HT1080 (cell line): ENCODE data around the gene NATD1. TPM values are rescaled to one million over a fixed set of nuclear protein-coding genes. Genes with fewer than 3 reads are reported as not detected.

ENCODE experiments used
- DNase-seq: peaks from one replicate; pipeline ENCODE4 v3.0.0-alpha.2; 2015; ENCODE audit warnings: low read depth
- total RNA-seq: library from RNA; depleted of rRNA; stranded (reverse); fragments of >200 nt; shearing (Covaris generic); gene quantifications from 2 replicates; pipeline ENCODE4 v1.2.3, GENCODE V29; 2014

The NATD1 gene
- total RNA-seq, 1 experiment from 2014 or later = 0.88 TPM

- no peak for DNase-seq
Observed at GRCh38 chr17:21291357-21291756, 38.1 kb upstream of the NATD1 start.

GRCh38 chr17:21289902-21290571, 36.8 kb upstream of the NATD1 start:
- DNase-seq = no peak

DNA sequence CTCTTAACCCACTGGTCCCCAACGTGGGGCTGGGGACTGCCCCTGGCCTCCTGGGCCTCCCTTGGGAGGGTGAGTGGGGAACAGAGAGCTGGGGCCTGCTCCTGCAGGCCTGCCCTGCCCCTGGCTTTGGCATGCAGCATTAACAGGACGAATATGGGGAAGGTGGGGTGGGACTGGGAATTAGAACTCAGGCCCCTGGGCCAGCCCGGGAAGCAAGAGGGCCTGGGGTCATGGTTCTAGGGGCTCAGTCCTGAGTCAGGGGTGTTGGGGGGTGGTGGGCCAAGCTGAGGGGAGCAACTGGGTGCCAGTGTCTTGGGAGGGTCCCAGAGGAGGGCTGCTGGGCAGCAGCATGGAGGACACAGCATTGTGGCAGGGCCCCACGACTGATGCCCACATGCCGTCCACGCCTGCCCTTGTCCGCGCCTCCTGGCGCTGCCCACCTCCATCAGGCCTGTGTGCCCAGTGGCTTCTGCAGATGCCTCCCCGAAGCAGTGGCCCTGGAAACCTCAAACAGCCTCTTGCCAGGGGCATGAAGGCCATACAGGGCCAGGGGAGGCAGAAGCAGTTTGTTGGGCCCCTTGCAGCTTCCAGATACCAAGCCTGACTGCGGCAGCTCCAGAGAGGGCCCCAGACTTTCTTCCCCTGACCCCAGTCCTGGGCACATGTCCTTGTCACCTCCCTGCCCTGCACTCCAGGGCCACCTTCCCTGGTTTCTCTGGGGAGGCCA, 36.1 kb upstream of the NATD1 start:
- DNase-seq = no peak

DNA sequence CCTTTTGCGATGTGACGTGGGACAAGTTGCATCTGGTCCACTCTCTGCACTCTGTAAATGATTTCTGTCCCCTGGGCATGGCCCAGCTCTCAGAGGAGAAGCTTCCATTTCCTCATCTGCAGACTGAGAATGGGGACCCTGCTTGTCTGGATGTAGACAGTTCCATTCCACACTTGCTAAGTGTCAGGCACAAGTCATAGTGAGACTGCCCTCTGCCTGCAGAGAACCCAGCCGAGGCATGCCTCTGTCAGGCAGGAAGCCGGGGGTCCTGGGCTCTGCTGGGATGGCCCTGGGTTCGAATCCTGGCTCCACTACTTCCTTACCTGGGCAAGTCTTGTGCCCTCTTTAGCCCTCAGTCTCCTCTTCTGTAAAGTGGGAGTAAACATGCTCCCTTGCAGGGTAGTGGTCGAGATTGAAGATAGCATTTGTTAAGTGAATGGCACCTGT, 35.4 kb upstream of the NATD1 start:
- no peak for DNase-seq

GRCh38 chr17:21287703-21288449, 34.7 kb upstream of the NATD1 start:
- DNase-seq = peak; percentile 98

- DNase-seq = no peak
Observed at GRCh38 chr17:21286909-21287702, 33.9 kb upstream of the NATD1 start.

DNA sequence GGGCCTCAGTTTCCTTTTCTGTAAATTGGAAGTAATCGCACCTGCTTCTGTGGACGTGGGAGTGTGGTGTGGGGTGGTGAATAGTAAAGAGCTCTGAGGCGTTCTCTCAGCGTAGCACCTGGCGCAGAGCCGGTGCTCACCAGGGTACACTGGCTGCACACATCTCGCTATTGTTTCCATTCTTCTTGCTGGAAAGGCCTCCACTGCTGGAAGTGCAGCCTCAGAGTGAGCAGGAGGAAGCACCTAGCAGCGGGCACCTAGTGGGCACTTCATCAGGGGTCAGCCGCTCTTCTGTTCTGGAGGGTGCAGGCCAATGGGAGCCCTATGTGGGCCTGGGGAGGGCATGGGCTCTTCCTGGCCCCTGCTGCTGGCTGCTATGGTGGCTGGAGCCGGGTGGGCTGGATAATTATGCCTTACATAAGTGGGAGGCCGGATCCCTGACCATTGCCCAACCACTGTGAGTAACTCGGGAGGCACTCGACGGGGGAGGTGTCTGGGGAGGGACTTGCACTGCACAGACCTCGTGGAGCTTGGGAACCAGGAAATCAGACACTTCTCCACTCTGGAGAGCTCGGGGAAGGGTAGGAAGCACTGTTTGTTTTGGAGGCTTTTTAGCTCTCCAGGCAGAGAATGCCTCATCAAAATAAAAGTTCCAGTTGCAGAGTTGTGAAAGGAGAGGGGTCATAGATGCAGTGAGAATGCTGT, 33.0 kb upstream of the NATD1 start:
- DNase-seq = peak; percentile 97

DNA sequence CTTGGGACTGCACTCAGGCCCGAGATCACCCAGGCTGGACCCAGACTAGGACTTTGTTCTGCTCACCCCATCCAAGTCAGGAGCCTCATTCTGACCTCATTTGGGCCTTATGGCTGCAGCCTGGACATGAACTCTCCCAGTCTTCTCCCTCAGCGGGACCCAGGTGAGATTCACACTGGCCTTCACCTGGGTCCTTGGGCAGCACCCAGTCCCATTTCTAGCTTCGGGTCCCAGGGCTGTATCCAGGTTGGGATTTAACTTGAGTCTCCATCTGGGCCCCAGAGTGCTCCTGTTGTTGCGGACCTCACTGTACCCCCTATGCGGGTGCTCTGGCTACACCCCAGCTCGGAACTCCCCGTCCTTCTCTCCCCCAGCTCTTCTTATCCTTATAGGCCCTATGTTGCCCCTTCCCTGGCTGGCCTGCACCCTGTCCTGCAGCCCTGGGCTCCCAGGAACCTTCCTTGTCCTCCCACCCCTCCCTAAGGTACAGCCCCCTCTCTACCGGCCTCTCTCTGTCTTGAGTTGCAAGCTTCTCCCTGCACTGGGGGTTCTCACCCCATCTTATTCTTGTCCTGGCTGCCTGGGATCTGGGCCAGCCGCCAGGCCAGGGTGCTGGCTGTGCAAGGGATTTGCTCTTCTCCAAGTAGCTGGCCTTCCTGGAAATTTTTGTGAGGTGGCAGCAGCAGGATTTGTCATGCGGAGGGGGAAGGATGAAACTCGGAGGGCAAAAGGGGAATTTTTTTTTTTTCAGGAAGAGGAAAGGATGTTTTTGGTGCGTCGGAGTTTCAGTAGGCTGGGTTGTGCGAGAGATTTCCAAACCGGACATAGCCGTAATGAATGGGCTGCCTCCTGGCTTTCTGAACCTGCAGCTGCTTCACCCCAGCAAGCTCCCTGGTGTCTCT, 32.2 kb upstream of the NATD1 start:
- DNase-seq = peak; percentile 59

DNA sequence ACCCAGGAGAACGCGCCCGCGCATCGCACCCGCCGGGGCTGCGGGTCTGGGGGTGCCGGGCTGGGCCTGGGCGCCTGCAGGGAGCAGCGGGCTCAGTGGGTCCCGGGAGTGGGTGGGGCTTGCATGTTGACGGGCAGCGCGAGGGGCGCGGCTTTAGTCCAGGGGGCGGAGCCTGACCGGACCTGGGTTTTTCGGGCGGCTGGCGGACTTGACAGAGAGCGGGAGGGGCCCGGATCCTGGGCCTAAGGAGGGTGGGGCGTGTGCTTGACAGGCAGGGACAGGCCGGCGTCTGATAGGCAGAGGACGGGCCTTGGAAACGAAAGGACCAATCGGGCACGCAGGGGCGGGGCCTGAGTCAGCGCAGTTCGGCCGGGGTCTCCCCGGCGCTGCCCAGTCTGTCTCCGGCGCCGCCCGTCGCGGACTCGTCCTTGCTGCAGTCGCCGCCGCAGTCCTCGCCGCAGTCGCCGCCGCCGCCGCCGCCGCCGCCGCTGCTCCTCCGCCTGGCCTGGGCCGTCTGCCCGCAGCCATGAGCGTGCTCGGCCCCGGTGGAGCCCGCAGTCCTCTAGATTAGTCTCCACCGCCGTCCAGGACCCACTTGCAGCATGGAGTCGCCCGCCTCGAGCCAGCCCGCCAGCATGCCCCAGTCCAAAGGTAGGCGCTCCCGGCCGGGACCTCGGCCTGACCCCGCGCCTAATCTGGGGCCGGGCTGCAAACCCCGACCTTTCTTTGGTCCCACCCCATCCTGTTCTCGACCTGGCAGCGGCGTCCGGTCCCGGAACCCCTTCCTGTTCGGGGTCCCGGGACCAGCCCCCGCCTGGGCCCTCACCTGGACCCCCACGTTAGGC, 31.3 kb upstream of the NATD1 start, which contains the start of gene MAP2K3:
Gene MAP2K3 (plus strand): TSS at position 393 of the 845 bp plus-strand sequence. CDS start 210 bp downstream, at position 603.
- DNase-seq = peak; percentile 99

- DNase-seq = no peak
Observed at GRCh38 chr17:21283482-21284318, 30.5 kb upstream of the NATD1 start.

GRCh38 chr17:21282850-21283249, 29.6 kb upstream of the NATD1 start:
- DNase-seq = no peak

GRCh38 chr17:21282231-21282630, 29.0 kb upstream of the NATD1 start:
- DNase-seq = peak; percentile 96

- peak; percentile 75 for DNase-seq
Observed at GRCh38 chr17:21280081-21280518, 26.9 kb upstream of the NATD1 start.

- no peak for DNase-seq
Observed at GRCh38 chr17:21279582-21279981, 26.4 kb upstream of the NATD1 start.

DNA sequence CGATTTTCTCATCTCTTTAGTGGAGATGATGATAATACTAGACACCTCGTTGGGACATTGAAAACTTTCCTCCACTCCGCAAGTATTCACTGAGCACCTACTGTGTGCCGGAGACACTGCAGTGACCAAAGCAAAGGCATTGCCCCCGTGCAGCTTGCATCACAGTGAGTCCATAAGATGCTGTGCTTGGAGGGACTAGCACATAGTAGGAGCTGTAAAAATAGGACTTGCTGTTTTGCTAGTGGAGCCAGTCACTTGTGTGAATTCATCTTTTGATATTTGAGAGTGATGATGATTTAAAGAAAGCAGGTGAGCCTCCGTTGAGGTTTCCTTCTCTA, 26.0 kb upstream of the NATD1 start:
- DNase-seq = no peak

DNA sequence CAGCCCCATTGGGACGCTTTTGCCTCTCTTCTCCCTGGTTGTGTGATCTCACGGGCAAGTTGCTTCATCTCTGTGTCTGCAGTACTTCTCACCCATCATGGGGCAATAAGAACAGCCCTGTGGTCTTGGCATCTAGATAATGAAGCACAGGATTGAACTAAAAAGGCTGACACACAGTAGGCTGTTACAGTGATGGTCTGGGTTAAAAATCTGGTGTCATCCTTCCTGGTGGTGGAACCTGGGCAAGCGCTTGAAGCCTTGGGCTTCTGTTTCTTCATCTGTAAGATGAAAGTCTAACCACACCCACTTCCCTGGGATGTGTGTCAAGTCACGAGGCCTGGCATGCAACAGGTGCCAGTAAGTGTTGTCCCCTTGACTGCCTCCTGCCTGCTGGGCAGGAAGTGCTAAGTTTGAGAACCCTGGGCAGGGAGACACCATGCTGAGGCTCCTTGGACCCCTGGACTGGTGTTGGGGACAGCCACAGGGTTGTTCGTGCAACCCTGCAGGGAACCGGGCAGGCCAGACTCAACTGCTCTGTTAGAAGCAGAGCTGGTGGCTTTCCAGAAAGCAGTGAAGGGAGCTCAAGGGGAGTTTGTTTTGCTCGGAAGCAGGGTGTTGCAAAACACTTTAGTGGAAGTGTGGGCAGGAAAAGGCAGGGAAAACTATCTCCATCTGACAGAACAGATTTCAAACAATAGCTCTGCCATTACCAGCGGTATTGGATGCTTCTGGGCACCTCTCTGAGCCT, 25.4 kb upstream of the NATD1 start:
- DNase-seq = no peak

- no peak for DNase-seq
Observed at GRCh38 chr17:21277332-21277731, 24.1 kb upstream of the NATD1 start.
